ENCODE data around the gene CFAP410.

The CFAP410 gene

DNA sequence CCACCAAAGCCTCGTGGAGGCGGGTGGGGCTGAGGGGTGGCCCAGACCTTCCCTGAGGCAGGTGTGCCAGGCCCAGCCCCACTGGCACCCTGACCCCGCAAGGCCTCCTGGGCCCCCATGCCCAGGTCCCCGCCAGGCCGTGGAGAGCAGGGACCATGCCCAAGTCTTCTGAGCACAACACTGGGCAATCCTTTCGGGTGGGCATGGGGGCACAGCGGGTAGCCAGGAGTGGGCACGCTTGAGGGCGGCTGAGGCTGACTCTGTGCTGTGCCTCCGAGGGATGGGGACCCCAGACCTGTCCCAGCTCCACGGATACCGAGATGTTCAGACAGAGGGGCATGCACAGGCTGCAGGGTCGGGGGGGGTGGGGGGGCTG is 12.9 kb downstream of the CFAP410 start:
- H3K9me3 Mint-ChIP-seq: no peaks in the 10 kb centered on the region
- H3K27me3 Mint-ChIP-seq: no peaks in the 10 kb centered on the region
- intact Hi-C loops (cut with micrococcal nuclease): no loop called here
- H3K4me3 Mint-ChIP-seq: no peak overlapping the region
- H3K27ac Mint-ChIP-seq: no peak overlapping the region
- no peaks in the 10 kb centered on the region for H3K4me1 Mint-ChIP-seq (ENCODE audit: low read depth)
- H3K36me3 Mint-ChIP-seq (ENCODE audit: low read depth): peaks cover 99% of the 10 kb centered on the region

DNA sequence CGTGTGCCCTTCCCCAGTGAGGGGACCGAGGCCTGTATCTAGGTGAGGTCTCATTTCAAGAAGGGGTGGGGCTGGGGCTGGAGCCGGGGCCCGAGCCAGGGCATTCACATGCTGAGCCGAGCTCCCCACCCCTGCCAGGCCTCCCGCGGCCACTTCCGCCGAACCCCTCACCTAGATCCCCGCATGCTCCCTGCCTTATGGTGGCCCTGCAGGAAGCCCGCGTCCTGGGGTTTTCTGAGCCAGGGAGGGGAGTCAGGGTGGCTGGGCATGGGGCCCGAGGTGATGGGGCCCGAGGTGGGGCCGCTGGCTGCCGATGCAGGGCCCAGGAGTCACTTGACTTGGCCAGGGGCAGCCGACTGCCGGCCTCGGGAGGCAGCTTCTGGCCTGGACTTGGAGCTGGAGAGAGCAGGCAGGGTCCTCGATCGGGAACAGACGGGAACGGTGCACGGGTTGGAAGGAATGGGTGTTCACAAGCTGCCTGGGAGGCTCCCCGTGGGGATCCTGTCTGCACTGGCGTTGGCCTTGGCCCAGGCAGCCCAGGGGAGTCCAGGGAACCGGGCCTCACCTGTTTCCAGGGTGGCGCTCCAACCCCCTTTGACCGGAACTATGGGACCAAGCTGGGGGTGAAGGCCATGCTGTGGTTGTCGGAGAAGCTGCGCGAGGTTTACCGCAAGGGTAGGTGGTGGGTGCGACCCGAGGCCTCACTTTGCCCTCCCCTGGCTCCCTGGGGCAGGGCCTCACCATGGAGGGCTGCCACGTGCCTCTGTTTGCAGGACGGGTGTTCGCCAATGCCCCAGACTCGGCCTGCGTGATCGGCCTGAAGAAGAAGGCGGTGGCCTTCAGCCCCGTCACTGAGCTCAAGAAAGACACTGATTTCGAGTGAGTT is 13.6 kb downstream of the CFAP410 start:
- Mint-ChIP-seq H3K27me3 (no peaks in the 10 kb centered on the region), H3K36me3 (ENCODE audit: low read depth) (peaks cover 99% of the 10 kb centered on the region), H3K4me3 (no peak overlapping the region), H3K9me3 (no peaks in the 10 kb centered on the region), H3K4me1 (ENCODE audit: low read depth) (no peaks in the 10 kb centered on the region), H3K27ac (no peak overlapping the region)
- intact Hi-C loops (cut with micrococcal nuclease): no loop called here

DNA sequence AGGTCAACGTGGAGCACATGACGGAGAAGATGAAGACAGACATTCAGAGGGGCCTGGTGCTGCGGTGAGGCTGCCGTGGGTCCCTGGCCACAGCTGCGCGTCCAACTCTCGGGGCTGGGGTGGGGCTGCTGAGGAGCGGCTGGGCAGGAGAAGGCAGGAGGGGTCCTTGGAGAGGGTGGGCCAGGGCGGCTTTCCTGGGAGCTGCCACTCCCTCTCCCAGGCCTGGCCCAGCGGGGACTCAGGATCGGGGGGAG is 14.4 kb downstream of the CFAP410 start:
- no peak overlapping the region for H3K4me3 Mint-ChIP-seq
- H3K27ac Mint-ChIP-seq: no peak overlapping the region
- H3K4me1 Mint-ChIP-seq (ENCODE audit: low read depth): no peaks in the 10 kb centered on the region
- H3K27me3 Mint-ChIP-seq: no peaks in the 10 kb centered on the region
- no peaks in the 10 kb centered on the region for H3K9me3 Mint-ChIP-seq
- peaks cover 100% of the 10 kb centered on the region for H3K36me3 Mint-ChIP-seq (ENCODE audit: low read depth)
- intact Hi-C loops (cut with micrococcal nuclease): no loop called here

DNA sequence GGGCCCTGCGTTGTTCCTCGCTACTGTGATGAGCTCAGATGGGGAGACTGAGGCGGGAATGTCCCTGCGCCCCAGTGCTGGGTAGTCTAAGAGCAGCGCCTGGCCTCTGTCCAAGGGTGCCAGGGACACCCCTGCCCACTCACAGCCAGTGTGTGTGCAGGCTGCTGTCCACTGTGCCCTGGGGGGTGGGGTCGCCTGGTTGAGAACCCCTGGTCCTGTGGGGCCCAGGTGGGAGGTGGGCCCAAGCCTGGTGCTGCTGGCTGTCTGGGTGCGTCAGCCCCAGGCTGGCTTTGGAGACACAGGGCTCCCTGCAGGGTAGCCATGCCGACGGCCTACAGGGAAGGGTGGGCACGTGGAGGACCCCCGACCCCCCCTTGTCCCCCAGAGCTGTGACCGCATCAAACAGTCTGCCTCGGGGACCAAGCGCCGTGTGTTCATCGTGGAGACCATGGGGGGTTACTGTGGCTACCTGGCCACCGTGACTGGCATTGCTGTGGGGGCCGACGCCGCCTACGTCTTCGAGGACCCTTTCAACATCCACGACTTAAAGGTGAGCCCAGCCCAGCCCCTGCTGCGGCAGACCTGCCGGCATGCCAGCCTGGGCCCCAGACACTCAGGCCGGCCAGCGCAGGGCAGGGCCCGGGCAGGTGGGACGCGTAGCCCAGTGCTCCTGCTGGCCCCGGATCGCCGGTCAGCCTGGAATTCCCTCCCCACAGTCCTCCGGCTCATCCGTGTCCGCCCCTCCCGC is 14.9 kb downstream of the CFAP410 start:
- Mint-ChIP-seq H3K27ac (no peak overlapping the region), H3K27me3 (no peaks in the 10 kb centered on the region), H3K9me3 (no peaks in the 10 kb centered on the region), H3K36me3 (ENCODE audit: low read depth) (peaks cover 100% of the 10 kb centered on the region), H3K4me3 (no peak overlapping the region), H3K4me1 (ENCODE audit: low read depth) (no peaks in the 10 kb centered on the region)
- intact Hi-C loops (cut with micrococcal nuclease): no loop called here

DNA sequence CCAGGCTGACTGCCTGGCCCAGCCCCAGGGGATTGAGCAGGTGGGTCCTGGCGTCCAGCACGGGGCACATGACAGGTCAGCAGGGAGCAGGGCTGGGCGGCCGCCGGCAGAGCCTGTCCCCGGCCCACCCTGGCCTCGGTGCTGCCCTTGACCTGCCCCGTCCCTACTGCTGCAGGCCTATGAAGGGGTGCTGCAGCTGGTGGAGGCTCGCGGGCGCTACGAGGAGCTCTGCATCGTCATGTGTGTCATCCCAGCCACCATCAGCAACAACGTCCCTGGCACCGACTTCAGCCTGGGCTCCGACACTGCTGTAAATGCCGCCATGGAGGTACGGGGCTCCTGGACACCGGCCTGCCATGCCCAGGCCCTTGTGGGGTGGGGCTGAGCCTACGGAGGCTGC is 15.6 kb downstream of the CFAP410 start:
- Mint-ChIP-seq H3K27ac (no peak overlapping the region), H3K9me3 (no peaks in the 10 kb centered on the region)
- intact Hi-C loops (cut with micrococcal nuclease): no loop called here

DNA sequence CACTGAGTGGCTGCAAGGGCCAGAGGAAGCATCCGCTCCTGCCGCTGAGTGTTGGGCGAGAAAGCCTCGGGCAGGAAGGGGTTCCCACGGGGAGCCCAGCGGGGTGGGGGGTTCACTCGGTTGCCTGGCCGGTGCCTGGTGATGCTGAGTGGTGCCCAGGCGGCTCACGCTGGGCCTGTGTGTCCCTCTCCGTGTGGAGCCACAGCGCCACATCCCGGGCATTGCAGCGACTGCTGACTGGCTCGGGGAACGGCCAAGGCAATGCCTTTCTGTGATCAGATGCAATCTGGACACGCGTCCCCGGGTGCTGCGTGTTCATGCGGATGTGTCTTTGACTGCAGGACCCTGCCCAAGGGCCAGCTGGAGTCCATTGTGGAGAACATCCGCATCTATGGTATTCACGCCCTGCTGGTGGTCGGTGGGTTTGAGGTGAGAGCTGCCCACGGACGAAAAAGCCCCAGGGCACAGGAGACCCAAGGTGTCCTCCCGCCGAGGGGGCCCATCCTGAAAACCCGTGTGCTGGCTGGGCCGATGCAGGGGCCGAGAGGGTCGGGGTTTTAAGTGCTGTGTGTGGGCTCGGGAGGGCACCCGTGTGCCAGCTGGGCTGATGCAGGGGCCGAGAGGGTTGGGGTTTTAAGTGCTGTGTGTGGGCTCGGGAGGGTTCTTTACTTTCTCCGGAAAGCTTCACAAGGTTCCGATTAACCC is 16.4 kb downstream of the CFAP410 start:
- H3K36me3 Mint-ChIP-seq (ENCODE audit: low read depth): peaks cover 100% of the 10 kb centered on the region
- no peak overlapping the region for H3K27ac Mint-ChIP-seq
- no peak overlapping the region for H3K4me3 Mint-ChIP-seq
- H3K27me3 Mint-ChIP-seq: no peaks in the 10 kb centered on the region
- no peaks in the 10 kb centered on the region for H3K4me1 Mint-ChIP-seq (ENCODE audit: low read depth)
- intact Hi-C loops (cut with micrococcal nuclease): no loop called here
- H3K9me3 Mint-ChIP-seq: no peaks in the 10 kb centered on the region

More for the DNA sequence above, 15.6 kb downstream of the CFAP410 start:
- peaks cover 100% of the 10 kb centered on the region for H3K36me3 Mint-ChIP-seq (ENCODE audit: low read depth)
- H3K27me3 Mint-ChIP-seq: no peaks in the 10 kb centered on the region
- H3K4me3 Mint-ChIP-seq: no peak overlapping the region
- H3K4me1 Mint-ChIP-seq (ENCODE audit: low read depth): no peaks in the 10 kb centered on the region

DNA sequence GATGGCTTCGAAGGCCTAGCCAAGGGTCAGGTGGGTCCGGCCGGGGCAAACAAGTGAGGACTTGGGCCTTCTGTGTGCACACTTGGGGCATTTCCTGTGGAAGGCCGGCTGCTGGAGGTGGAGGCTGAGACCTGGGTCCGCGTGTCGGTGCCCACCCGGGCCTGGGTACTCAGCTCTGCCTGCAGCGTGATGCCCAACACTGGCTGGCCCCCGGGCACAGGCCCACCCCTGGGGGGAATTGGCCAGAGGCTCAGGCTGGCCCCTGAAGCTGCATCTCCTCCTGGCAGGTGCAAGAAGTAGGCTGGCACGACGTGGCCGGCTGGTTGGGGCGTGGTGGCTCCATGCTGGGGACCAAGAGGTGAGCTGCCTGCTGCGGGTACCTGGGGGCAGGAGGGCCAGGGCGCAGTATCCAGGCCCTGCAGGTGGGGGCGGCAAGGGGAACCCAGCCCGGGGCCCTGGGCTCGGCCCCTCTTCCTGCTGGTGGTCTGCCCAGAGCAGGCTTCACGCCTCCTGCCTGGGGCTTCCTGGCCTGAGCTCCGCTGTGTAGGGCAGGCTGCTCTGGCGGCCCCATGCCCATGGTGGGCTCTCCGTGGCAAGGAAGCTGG is 17.2 kb downstream of the CFAP410 start:
- intact Hi-C loops (cut with micrococcal nuclease): no loop called here
- no peaks in the 10 kb centered on the region for H3K9me3 Mint-ChIP-seq
- H3K27me3 Mint-ChIP-seq: no peaks in the 10 kb centered on the region
- peaks cover 100% of the 10 kb centered on the region for H3K36me3 Mint-ChIP-seq (ENCODE audit: low read depth)
- H3K4me1 Mint-ChIP-seq (ENCODE audit: low read depth): no peaks in the 10 kb centered on the region
- H3K4me3 Mint-ChIP-seq: no peak overlapping the region
- H3K27ac Mint-ChIP-seq: no peak overlapping the region

DNA sequence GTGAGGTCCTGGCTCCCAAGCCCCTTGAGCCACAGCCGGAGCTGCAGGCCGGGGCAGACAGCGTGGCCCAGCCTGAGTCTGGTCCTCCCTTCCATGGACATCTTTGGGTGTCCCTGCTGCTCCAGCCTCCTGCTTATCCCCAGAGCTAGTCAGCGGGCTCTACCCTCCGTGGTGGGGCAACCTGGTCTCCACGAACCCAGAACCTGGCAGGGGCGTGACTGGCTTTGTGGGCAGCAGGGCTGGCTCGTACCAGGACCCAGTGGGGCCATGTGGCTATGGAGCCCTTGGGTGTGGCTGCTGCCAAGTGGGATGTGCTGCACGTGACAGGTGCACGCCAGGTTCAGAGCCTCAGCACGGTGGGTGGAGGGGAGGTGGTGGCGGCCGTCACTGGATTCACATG is 18.3 kb downstream of the CFAP410 start:
- Mint-ChIP-seq H3K27me3 (no peaks in the 10 kb centered on the region), H3K4me1 (ENCODE audit: low read depth) (no peaks in the 10 kb centered on the region), H3K4me3 (no peak overlapping the region), H3K9me3 (no peaks in the 10 kb centered on the region), H3K36me3 (ENCODE audit: low read depth) (peaks cover 100% of the 10 kb centered on the region), H3K27ac (no peak overlapping the region)
- intact Hi-C loops (cut with micrococcal nuclease): no loop called here

DNA sequence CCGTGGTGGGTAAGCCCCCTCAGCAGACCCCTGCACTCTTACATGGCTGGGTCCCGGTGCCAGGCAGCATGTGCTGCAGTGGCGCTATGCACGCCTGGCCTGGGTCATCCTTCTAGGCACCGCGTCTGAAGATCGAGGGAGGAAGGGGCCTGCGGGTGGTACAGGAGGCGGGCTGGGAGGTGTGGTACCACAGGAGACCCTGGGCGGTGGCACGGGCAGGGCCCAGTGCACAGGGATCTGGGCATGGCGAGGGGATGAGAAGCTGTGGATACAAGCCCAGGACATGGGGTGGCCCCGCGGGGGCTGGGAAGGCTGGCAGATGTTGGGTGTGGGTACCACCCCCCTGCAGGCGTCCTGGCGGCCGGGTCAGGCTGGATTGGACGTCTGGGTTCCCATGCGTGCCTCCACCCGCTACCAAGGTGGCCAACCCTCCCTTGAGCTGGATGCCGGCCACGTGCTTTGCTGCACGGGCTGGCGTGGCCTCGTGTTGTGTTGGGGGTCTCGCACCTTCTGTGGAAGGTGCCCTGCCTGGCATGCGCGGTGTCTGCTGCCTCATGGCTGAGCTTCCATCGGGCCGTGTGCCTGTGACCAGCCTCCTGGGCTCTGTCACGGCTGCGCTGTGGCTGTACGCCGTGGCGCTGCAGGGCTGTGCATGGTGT is 19.7 kb downstream of the CFAP410 start:
- Mint-ChIP-seq H3K27ac (no peak overlapping the region), H3K4me1 (ENCODE audit: low read depth) (no peaks in the 10 kb centered on the region), H3K36me3 (ENCODE audit: low read depth) (peaks cover 100% of the 10 kb centered on the region), H3K4me3 (no peak overlapping the region), H3K9me3 (no peaks in the 10 kb centered on the region), H3K27me3 (no peaks in the 10 kb centered on the region)
- intact Hi-C loops (cut with micrococcal nuclease): no loop called here

DNA sequence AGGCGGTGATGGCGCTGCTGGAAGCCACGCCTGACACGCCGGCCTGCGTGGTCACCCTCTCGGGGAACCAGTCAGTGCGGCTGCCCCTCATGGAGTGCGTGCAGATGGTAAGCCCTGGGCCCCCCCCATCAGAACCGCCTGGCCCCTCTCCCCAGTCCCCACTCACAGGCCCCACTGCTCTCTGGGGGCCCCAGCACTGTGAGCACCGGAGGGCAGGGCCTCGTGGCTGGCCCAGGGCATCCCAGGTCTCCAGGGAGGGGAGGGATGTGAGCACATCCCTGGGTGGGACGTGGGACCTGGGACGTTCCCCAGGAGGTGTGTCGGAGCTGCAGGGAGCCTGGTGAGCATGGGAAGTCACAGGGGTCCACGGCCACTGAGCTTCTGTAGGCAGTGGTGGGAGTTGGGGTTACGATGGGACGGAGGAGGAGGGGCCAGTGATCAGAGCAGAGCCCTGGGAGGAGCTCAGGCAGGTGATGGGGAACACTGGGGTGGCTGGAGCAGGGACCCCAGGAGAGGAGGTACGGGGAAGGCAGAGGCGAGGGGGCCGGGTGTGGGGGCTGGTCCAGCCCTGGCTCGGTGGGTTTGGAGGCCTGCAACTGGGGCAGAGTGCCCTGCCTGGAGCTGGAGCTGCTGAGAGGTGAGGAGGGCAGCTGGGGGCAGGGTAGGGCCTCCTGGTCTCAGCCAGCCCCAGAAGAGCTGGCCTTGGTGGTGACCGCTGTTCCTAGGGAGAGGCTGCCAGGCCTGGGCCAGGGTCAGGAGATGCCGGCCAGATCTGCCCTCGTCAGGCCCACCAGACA is 20.5 kb downstream of the CFAP410 start:
- no peaks in the 10 kb centered on the region for H3K27me3 Mint-ChIP-seq
- no peaks in the 10 kb centered on the region for H3K9me3 Mint-ChIP-seq
- peaks cover 100% of the 10 kb centered on the region for H3K36me3 Mint-ChIP-seq (ENCODE audit: low read depth)
- H3K4me1 Mint-ChIP-seq (ENCODE audit: low read depth): no peaks in the 10 kb centered on the region
- intact Hi-C loops (cut with micrococcal nuclease): no loop called here
- H3K27ac Mint-ChIP-seq: no peak overlapping the region
- no peak overlapping the region for H3K4me3 Mint-ChIP-seq

DNA sequence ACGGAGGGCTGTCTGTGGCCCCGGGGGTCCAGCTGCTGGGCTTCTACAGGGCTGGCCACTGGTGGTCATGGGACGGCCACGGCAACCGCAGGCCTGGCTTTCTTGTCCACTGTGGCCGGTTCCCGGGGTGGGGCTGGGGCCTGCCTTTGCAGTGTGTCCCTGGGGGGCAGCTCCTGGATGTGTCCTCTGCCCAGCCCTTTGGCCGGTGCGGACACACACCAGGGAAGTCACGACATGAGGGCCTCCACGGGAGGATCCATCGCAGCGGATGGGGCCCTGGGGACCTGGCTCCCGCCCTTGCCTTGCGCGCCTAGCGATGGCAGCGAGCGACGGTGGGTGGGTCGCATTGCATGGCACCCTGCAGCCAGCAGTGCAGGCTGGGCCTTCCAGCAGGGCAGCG is 21.3 kb downstream of the CFAP410 start:
- Mint-ChIP-seq H3K4me1 (ENCODE audit: low read depth) (no peaks in the 10 kb centered on the region), H3K4me3 (no peak overlapping the region), H3K27ac (no peak overlapping the region), H3K9me3 (no peaks in the 10 kb centered on the region), H3K27me3 (no peaks in the 10 kb centered on the region), H3K36me3 (ENCODE audit: low read depth) (peaks cover 100% of the 10 kb centered on the region)
- intact Hi-C loops (cut with micrococcal nuclease): no loop called here

DNA sequence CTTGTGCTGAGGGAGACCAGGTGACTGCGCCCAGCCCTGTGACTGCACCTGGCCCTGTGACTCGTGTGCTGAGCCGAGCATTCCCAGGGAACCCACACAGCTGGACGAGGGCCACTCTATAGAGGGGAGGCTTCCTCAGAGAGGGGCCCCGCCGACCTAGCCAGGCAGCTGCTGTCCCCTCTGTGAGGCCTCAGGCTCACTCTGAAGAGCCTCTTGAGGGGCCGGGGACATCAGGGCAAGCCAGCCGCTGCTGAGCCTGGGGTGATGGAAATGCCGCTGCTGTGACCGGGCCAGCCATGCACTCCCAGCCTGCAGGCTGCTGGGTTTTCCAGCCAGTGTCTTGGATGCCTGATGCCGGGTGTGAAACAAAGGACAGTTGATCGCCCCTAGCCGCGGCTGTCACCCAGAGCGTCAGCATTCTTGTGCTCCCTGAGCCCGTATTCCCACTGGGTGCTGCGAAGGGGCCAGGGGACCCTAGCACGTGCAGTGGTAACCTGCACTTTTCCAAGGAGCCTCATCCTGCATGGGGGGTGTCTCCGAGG is 21.9 kb downstream of the CFAP410 start:
- Mint-ChIP-seq H3K4me3 (no peak overlapping the region), H3K27ac (no peak overlapping the region), H3K27me3 (no peaks in the 10 kb centered on the region), H3K36me3 (ENCODE audit: low read depth) (peaks cover 100% of the 10 kb centered on the region), H3K9me3 (no peaks in the 10 kb centered on the region), H3K4me1 (ENCODE audit: low read depth) (no peaks in the 10 kb centered on the region)
- intact Hi-C loops (cut with micrococcal nuclease): no loop called here
